Measurements from ENCODE around the gene ATP12A.

ATP12A gene

DNA sequence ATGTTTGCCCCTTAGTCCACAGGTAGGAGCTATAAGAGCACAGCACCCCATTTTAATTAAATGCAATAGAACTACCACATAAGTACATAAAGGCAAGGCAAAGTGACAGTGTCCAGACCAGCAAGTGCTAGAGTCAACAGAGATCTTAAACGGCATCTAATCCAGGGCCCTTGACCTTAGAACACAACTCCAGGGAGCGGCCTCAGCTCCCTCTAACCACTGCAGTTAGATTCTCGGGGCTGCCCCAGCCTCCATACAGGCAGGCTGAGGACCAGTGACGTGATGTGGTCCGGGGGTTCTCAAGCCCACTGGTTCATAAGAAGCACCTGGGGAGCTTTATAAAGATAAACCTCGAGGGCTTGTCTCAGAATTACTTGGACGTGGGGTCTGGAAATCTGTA is 10.0 kb upstream of the ATP12A start:
- H3K79me2 ChIP-seq (ENCODE audit: low read length), result no peaks in the 10 kb centered on the region

DNA sequence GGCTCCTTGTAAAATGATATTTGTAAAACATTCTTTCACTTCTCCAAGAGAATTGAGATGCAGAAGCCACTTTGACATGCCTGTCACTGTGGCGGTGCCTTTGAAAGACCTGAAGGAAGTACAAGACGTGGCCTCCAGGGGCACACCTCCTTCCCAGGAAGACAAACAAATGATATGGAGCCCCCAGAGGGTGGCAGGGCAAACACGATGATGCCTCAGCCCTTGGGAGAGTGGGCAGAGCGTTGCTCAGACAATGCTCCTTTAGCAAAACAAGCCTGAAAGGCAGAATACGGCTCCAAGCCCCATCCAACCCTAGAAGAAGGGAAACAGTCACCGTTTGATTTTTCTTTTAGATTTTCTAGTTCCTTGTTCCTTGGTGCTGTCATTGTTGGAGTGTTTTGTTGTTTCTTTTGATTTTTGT is 9.2 kb upstream of the ATP12A start:
- Histone ChIP-seq H2AFZ (ENCODE audit: low read length) (peak overlapping the region; percentile 43; the same call in 1 of the 2 replicates), H3K9me3 (replicated peaks; ENCODE audit: insufficient read depth, low read length) (no peaks in the 10 kb centered on the region), H3K27ac (ENCODE audit: low read length) (no peak overlapping the region), H3K79me2 (ENCODE audit: low read length) (no peaks in the 10 kb centered on the region), H3K4me3 (ENCODE audit: low read length) (0 out of 2 replicates have a peak overlapping the region, but pooled peaks have one; percentile 3), H3K4me1 (ENCODE audit: low read length) (no peaks in the 10 kb centered on the region), H3F3A (ENCODE audit: insufficient read depth, low read length) (no peaks in the 10 kb centered on the region), H3K4me2 (ENCODE audit: low read depth, low read length) (peak overlapping the region; percentile 36), H3K9me2 (replicated peaks; ENCODE audit: insufficient read depth, low read length) (no peaks in the 10 kb centered on the region), H3K36me3 (replicated peaks; ENCODE audit: insufficient read depth, low read length) (no peaks in the 10 kb centered on the region), H4K20me1 (ENCODE audit: insufficient read depth, low read length) (no peaks in the 10 kb centered on the region), H3K27me3 (replicated peaks; ENCODE audit: insufficient read depth, low read length) (no peaks in the 10 kb centered on the region), H3K9ac (ENCODE audit: low read length) (no peak overlapping the region)
- no peak for DNase-seq
- TF ChIP-seq EZH2 (optimal IDR thresholded peaks at IDR 0.05; ENCODE audit: low read depth, low read length) (no peak), EZH2phosphoT487 (IDR thresholded peaks at IDR 0.05; ENCODE audit: low read length) (no peak)
- TF ChIP-seq, protein P1, sequence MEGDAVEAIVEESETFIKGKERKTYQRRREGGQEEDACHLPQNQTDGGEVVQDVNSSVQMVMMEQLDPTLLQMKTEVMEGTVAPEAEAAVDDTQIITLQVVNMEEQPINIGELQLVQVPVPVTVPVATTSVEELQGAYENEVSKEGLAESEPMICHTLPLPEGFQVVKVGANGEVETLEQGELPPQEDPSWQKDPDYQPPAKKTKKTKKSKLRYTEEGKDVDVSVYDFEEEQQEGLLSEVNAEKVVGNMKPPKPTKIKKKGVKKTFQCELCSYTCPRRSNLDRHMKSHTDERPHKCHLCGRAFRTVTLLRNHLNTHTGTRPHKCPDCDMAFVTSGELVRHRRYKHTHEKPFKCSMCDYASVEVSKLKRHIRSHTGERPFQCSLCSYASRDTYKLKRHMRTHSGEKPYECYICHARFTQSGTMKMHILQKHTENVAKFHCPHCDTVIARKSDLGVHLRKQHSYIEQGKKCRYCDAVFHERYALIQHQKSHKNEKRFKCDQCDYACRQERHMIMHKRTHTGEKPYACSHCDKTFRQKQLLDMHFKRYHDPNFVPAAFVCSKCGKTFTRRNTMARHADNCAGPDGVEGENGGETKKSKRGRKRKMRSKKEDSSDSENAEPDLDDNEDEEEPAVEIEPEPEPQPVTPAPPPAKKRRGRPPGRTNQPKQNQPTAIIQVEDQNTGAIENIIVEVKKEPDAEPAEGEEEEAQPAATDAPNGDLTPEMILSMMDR (IDR thresholded peaks at IDR 0.05; ENCODE audit: low read length), result no peak

More for the DNA sequence above, 10.0 kb upstream of the ATP12A start:
- Histone ChIP-seq H3K9me2 (replicated peaks; ENCODE audit: insufficient read depth, low read length) (no peaks in the 10 kb centered on the region), H3K4me3 (ENCODE audit: low read length) (no peak overlapping the region), H3K27me3 (replicated peaks; ENCODE audit: insufficient read depth, low read length) (no peaks in the 10 kb centered on the region), H4K20me1 (ENCODE audit: insufficient read depth, low read length) (no peaks in the 10 kb centered on the region), H3K4me2 (ENCODE audit: low read depth, low read length) (no peak overlapping the region), H3K4me1 (ENCODE audit: low read length) (no peaks in the 10 kb centered on the region), H3K27ac (ENCODE audit: low read length) (no peak overlapping the region), H2AFZ (ENCODE audit: low read length) (no peak overlapping the region), H3F3A (ENCODE audit: insufficient read depth, low read length) (no peaks in the 10 kb centered on the region), H3K9ac (ENCODE audit: low read length) (no peak overlapping the region), H3K9me3 (replicated peaks; ENCODE audit: insufficient read depth, low read length) (no peaks in the 10 kb centered on the region), H3K36me3 (replicated peaks; ENCODE audit: insufficient read depth, low read length) (no peaks in the 10 kb centered on the region)
- no peak for TF ChIP-seq EZH2phosphoT487 (IDR thresholded peaks at IDR 0.05; ENCODE audit: low read length)
- TF ChIP-seq, protein P1 (IDR thresholded peaks at IDR 0.05; ENCODE audit: low read length), result no peak
- no peak for TF ChIP-seq EZH2 (optimal IDR thresholded peaks at IDR 0.05; ENCODE audit: low read depth, low read length)
- DNase-seq, result no peak

DNA sequence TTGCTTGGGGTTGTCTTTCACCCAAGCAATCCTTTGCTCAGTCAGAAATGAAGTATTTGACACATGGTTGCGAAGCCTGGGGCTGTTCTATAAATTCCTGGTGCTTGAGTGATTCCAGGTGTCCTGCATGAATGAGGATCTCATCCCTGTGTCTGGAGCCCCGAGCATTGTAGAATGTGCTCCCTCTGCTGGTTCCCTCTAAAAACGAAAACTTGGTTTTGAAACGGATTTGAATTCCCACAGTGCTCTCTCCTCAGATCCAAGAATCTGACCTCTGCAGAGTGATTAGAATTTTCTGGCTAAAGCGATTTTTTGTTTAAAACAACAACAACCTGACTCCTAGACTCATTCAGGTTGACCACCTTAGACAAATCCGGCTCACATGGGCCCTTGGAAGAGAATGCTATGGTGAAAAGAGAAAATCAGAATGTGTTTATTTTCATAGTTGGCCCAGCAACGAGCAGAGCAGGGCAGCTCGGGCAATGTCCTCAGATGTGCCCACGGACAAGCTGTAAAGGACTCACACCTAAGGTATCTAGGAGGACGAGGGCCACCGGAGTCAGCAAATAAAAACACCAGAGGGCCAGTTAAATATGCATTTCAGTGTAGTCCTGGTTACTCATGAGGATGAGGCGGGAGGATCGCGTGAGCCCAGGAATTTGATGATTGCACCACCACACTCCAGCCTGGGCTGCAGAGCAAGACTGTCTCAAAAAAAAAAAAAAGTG is 8.7 kb upstream of the ATP12A start:
- DNase-seq, result no peak
- peak overlapping the region; percentile 43; the same call in 1 of the 2 replicates for H2AFZ ChIP-seq (ENCODE audit: low read length)
- no peaks in the 10 kb centered on the region for H3F3A ChIP-seq (ENCODE audit: insufficient read depth, low read length)
- H4K20me1 ChIP-seq (ENCODE audit: insufficient read depth, low read length), result no peaks in the 10 kb centered on the region
- H3K27ac ChIP-seq (ENCODE audit: low read length), result no peak overlapping the region
- H3K27me3 ChIP-seq (replicated peaks; ENCODE audit: insufficient read depth, low read length), result no peaks in the 10 kb centered on the region
- no peaks in the 10 kb centered on the region for H3K36me3 ChIP-seq (replicated peaks; ENCODE audit: insufficient read depth, low read length)
- H3K4me3 ChIP-seq (ENCODE audit: low read length), result 0 out of 2 replicates have a peak overlapping the region, but pooled peaks have one; percentile 3
- H3K4me1 ChIP-seq (ENCODE audit: low read length), result no peaks in the 10 kb centered on the region
- H3K4me2 ChIP-seq (ENCODE audit: low read depth, low read length), result peak overlapping the region; percentile 36
- H3K9ac ChIP-seq (ENCODE audit: low read length), result no peak overlapping the region
- no peaks in the 10 kb centered on the region for H3K79me2 ChIP-seq (ENCODE audit: low read length)
- H3K9me2 ChIP-seq (replicated peaks; ENCODE audit: insufficient read depth, low read length), result no peaks in the 10 kb centered on the region
- TF ChIP-seq EZH2 (optimal IDR thresholded peaks at IDR 0.05; ENCODE audit: low read depth, low read length) (no peak), EZH2phosphoT487 (IDR thresholded peaks at IDR 0.05; ENCODE audit: low read length) (no peak)
- TF ChIP-seq, protein P1 (IDR thresholded peaks at IDR 0.05; ENCODE audit: low read length), result peak; percentile 47
- H3K9me3 ChIP-seq (replicated peaks; ENCODE audit: insufficient read depth, low read length), result no peaks in the 10 kb centered on the region
